ENCODE measurements around the gene EPS15. TPM values are rescaled to one million over a fixed set of nuclear protein-coding genes. Genes with fewer than 3 reads are reported as not detected.

EPS15 gene
- total RNA-seq, 1 experiment from 2014 or later: 48.7 TPM

DNA sequence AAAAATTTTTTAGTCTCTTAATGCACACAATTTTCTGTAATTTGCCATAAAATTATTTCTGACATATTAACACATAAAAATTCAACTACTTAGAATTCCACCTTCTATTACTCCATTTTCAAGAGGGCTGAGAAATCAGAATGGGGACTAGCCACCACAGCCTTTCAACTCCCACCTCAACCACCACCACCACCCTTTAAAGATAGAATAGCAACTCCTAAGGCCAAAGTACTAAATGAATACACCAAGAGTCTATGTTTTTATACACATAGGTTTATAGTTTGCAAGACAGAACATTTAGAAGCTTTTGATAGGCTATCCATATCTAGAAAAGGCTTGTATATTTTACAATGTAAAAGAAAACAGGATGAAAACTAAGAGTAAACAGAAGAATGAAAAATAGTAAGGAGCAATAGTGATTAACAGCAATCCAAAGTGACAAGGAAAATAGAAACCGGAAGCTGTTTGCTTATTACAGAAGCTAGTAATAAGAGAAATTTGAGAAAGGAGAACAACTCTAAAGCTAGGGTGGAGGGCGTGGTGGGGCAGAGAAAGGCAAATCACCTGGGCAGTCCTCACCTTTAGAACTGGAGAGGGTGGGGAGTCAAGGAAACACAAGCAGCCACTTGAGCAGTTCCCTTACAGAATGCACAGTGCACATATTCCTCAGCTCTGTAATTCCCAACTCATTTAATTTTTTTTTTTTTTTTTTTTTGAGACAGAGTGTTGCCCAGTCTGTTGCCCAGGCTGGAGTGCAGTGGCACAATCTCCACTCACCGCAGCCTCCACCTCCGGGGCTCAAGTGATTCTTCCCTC is 27.7 kb downstream of the EPS15 start:
- Mint-ChIP-seq H3K4me3 (ENCODE audit: unreplicated experiment) (no peak overlapping the region), H3K4me1 (ENCODE audit: insufficient read depth, unreplicated experiment) (peaks cover 32% of the 10 kb centered on the region), H3K9me3 (ENCODE audit: unreplicated experiment) (peaks cover 7% of the 10 kb centered on the region), H3K36me3 (ENCODE audit: insufficient read depth, unreplicated experiment) (peaks cover 5% of the 10 kb centered on the region), H3K27ac (ENCODE audit: low read depth, unreplicated experiment) (no peak overlapping the region), H3K27me3 (ENCODE audit: insufficient read depth, unreplicated experiment) (no peaks in the 10 kb centered on the region)
- POLR2A ChIA-PET: interaction anchor here (0.9 to 1.2 kb wide), 2 partner anchors 12 to 256 kb away, joined by 3 to 4 read pairs; partner anchors contain the start of gene RNF11
- TF ChIP-seq CTCF (IDR thresholded peaks at IDR 0.05; ENCODE audit: unreplicated experiment): no peak
- CTCF ChIA-PET: interaction anchor here (0.7 kb wide), 1 partner anchor 15 kb away, joined by 4 read pairs; no protein-coding TSS in a partner anchor
- BruUV-seq (replicated peaks): no TSS peak
- intact Hi-C loops (cut with micrococcal nuclease): no loop called here
- DNase-seq (ENCODE audit: unreplicated experiment): no peak

DNA sequence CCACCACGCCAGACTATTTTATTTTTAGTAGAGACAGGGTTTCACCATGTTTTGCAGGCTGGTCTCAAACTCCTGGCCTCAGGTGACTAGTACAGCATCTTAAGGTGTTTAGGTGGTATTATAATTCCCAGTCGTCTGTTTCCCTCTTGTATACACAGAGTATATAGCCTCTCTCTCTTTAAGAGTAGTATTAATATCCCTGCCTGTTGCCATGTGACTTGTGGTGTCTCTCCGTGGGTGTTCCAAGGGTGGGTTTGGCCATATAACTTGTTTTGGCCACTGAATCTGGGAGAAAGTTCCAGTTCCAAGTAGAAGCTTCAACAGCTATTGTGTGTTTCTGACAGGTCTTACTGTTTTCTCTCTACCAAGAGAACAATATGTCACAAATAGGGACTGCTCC is 29.6 kb downstream of the EPS15 start:
- BruUV-seq (replicated peaks): no TSS peak
- H3K36me3 Mint-ChIP-seq (ENCODE audit: insufficient read depth, unreplicated experiment): peaks cover 5% of the 10 kb centered on the region
- peaks cover 7% of the 10 kb centered on the region for H3K9me3 Mint-ChIP-seq (ENCODE audit: unreplicated experiment)
- H3K4me3 Mint-ChIP-seq (ENCODE audit: unreplicated experiment): no peak overlapping the region
- intact Hi-C loops (cut with micrococcal nuclease): no loop called here
- no peak overlapping the region for H3K27ac Mint-ChIP-seq (ENCODE audit: low read depth, unreplicated experiment)
- ChIA-PET CTCF (interaction anchor here (0.6 to 1.1 kb wide), 4 partner anchors 24 to 1216 kb away, joined by 3 to 6 read pairs (median 3); no protein-coding TSS in a partner anchor), POLR2A (no interaction called here)
- peaks cover 32% of the 10 kb centered on the region for H3K4me1 Mint-ChIP-seq (ENCODE audit: insufficient read depth, unreplicated experiment)
- DNase-seq (ENCODE audit: unreplicated experiment): no peak
- H3K27me3 Mint-ChIP-seq (ENCODE audit: insufficient read depth, unreplicated experiment): no peaks in the 10 kb centered on the region
- no peak for TF ChIP-seq CTCF (IDR thresholded peaks at IDR 0.05; ENCODE audit: unreplicated experiment)

DNA sequence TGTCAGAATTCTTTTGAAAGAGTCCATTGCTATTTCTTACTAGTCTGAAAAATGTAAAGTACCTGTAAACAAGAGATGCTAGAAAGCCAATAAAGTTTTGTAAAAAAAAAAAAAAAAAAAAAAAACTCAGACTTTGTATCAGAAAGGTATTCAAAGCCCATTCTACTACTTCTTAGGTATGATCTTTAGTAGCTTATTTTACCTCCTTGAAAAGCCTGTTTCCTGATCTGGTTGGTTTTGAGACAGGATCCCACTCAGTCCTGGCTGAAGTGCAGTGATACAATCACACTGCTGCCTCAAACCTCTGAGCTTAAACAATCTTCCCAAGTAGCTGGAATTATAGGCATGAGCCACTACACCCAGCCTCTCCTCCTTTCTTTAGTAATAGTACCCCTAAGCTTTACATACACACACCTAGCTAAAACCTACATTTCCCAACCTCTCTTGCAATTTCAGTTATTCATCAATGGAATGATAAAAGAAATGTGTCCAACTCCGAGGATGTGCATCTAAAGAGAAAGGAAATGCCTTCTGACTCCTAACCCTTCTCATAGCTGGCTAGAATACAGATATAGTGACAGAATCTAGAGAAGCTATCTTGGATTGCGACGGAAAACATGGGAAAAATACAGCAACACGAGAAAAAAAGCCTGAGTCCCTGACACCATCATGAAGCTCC is 30.6 kb downstream of the EPS15 start:
- CTCF ChIA-PET: interaction anchor here (0.5 kb wide), 1 partner anchor 281 kb away, joined by 3 read pairs; no protein-coding TSS in a partner anchor
- Mint-ChIP-seq H3K27me3 (ENCODE audit: insufficient read depth, unreplicated experiment) (no peaks in the 10 kb centered on the region), H3K27ac (ENCODE audit: low read depth, unreplicated experiment) (no peak overlapping the region), H3K4me1 (ENCODE audit: insufficient read depth, unreplicated experiment) (peaks cover 25% of the 10 kb centered on the region), H3K36me3 (ENCODE audit: insufficient read depth, unreplicated experiment) (peaks cover 5% of the 10 kb centered on the region), H3K4me3 (ENCODE audit: unreplicated experiment) (no peak overlapping the region), H3K9me3 (ENCODE audit: unreplicated experiment) (no peaks in the 10 kb centered on the region)
- DNase-seq (ENCODE audit: unreplicated experiment): no peak
- no TSS peak for BruUV-seq (replicated peaks)
- TF ChIP-seq CTCF (IDR thresholded peaks at IDR 0.05; ENCODE audit: unreplicated experiment): no peak
- POLR2A ChIA-PET: interaction anchor here (0.8 to 1.2 kb wide), 2 partner anchors 11 to 29 kb away, joined by 3 to 4 read pairs; no protein-coding TSS in a partner anchor
- intact Hi-C loops (cut with micrococcal nuclease): no loop called here

DNA sequence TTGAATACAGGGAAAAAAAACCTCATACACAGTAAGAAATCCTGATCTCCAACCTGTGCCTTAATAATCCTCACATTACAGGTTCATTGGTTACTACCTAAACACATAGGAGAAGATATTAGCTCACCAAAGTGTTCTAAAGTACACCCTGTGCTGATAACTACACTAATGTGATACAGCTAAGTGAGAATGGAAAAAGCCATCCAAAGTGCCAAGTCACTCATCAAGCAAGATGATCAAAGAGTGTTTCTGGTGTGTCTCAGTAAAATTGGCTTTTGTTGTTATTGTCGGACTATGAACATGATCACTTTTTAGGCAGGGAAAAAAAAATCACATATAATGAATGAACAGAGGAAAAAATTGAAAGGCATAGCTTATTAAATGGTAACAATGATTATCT is 31.4 kb downstream of the EPS15 start:
- POLR2A ChIA-PET: interaction anchor here (0.5 to 1.2 kb wide), 2 partner anchors 21 to 50 kb away, joined by 3 read pairs; no protein-coding TSS in a partner anchor
- Mint-ChIP-seq H3K27me3 (ENCODE audit: insufficient read depth, unreplicated experiment) (no peaks in the 10 kb centered on the region), H3K9me3 (ENCODE audit: unreplicated experiment) (no peaks in the 10 kb centered on the region), H3K4me3 (ENCODE audit: unreplicated experiment) (no peak overlapping the region), H3K27ac (ENCODE audit: low read depth, unreplicated experiment) (no peak overlapping the region), H3K36me3 (ENCODE audit: insufficient read depth, unreplicated experiment) (peaks cover 5% of the 10 kb centered on the region), H3K4me1 (ENCODE audit: insufficient read depth, unreplicated experiment) (peaks cover 25% of the 10 kb centered on the region)
- DNase-seq (ENCODE audit: unreplicated experiment): no peak
- no peak for TF ChIP-seq CTCF (IDR thresholded peaks at IDR 0.05; ENCODE audit: unreplicated experiment)
- CTCF ChIA-PET: no interaction called here
- no TSS peak for BruUV-seq (replicated peaks)
- intact Hi-C loops (cut with micrococcal nuclease): no loop called here

All from MCF 10A (cell line).